Dedifferentiated amniotic fluid mesenchymal stem cell (primary cell): ENCODE data around the gene RAD23B.

Source experiments
- DNase-seq: peaks from one replicate; pipeline ENCODE4 v3.0.0-alpha.2; 2016; ENCODE audit errors: extremely low spot score

RAD23B gene

DNA sequence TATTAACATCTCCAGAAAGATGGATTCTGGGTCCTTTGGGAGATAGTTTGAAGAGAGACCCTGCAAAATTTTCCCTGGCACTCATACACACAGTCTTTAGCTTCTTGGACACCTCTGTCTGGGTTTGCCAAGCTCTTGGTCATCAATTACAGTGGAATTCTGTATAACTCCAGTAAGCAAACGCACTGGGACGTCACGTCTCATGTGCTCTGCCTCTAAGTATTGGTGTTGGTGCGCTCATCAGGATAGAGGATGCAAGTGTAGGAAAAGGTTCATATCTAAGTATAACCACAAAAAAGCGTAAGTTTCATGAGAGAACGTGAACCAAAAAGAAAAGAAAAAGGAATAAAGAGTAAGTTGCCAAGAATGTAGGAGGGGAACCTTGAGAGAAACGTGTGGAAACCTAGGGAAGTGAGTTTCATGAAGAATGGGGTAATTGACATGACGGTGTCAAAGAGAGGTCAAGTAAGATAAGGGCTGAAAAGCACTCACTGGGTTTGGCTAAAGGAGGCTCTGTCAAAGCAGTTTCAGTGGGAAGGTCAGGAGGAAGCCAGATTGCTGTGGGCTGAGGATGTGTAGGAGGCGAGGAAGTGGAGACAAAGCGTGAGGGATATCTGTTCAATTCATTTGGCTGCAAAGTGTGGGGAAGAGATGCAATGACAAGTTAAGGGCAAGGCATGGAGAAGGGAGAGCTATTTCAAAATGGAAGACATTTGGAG, 92.7 kb downstream of the RAD23B start:
- no peak for DNase-seq

DNA sequence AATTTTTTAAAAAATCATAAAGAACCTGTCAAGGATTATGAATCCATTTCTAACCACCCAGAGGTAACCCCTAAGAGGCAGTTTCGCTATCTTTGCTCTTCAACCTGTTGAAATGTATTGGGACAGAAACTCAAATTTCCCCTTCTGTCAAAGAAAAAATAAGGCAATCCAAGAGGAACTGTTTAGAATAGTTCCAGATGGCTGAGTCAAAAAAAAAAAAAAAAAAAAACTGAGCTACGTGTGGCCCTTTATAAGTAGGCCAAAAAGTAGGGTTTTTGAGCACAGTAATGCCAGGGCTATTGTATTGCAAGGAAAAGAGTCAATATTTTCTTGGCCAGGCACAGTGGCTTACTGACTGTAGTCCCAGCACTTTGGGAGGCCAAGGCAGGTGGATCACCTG, 94.9 kb downstream of the RAD23B start:
- DNase-seq: no peak
